Measurements from ENCODE around the gene USB1.

USB1 gene

DNA sequence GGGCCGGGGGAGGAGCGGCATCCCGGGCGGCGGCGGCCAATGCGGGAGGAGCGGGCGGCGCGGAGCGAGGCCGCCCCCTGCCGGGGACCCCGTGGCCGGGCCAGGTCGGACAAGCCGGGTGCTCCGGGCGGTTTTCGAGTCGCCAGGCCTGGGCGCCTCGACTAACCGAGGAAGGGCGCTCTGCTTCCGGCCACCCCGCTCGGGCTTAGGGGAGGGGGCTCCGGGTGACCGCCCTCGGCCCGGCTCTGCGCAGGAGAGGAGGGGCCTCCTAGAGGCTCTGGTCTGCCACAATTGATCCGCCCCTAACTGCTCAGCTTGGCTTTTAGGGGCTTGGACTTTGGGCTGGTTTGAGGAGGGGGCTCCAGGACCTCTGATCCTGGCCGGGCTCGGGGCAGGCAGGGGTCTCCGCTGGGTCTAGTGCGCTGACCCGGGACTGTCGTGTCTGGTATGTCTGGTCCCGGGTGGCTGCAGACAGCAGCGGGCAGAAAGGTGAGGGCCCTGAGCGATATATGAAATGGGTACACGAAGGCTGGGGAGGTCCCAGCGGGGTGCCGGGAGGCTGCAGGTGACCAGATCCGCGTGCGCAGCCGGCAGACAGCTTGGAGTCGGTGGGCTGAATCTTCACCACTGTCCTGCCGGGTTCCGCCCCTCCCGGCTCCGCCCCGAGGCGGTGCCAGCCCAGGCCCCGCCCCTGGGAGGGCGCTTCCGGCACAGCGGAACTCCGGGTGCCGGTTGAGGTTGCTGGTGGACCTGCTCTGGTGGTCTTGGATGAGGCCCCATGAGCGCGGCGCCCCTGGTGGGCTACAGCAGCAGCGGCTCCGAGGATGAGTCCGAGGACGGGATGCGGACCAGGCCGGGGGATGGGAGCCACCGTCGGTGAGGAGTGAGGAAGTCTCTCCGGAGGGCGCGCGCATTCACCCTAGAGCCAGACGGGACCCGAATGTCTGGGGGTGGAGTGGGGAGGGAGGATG is at the start of gene USB1:
Gene USB1 (plus strand): TSS at position 702 of the 971 bp plus-strand sequence. CDS start 77 bp downstream, at position 779.
- peak; percentile 54 for DNase-seq (ENCODE audit: low read depth)

GRCh38 chr16:57952909-57953308 is 48.3 kb upstream of the USB1 start:
- DNase-seq (ENCODE audit: low read depth), result no peak

DNA sequence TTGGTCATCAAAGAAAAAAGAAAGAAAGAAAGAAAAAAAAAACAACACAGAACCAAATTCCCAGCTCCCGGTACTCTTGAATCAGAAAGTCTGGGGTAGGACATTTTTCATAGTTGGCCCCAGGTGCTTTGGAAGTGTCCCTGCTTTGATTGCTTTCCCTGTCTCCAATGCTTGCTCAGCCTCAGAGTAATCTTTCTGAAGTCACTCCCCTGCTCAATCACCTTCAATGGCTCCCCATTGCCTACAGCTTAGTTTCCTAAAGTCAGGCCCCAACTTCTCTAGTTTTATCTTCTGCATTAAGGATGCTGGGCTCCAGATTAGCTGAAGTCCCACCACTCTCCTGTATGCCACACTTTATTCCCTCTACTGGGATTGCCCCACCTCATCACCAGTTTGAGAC is 47.4 kb upstream of the USB1 start:
- no peak for DNase-seq (ENCODE audit: low read depth)

GRCh38 chr16:57955572-57956188 is 45.5 kb upstream of the USB1 start:
- no peak for DNase-seq (ENCODE audit: low read depth)

DNA sequence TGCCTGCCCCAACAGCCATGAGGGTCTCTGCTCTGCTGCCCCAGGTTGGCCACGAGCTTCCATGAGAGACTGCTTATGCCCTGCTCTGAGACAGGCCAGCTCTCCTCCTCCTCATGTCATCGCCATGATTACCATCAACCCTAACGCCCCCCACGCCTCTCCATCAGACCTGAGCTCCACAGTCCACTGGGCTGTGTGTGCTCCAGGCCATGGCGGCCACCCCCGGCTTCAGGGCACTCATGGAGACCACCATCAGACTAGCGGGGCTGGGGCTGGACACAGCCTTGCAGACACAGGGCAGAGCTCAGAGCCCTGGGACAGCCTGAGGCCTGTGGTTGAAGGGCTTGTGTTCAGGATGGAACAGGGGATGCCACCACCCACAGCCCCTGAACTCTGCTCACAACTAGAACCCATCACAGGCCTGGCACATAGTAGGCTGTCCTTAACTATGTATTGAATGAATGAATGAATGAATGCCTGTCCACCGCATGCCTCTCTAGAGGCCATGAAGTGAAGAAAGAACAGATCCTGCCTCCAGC is 44.9 kb upstream of the USB1 start:
- DNase-seq (ENCODE audit: low read depth), result no peak

GRCh38 chr16:57956924-57957672 is 44.1 kb upstream of the USB1 start:
- no peak for DNase-seq (ENCODE audit: low read depth)

DNA sequence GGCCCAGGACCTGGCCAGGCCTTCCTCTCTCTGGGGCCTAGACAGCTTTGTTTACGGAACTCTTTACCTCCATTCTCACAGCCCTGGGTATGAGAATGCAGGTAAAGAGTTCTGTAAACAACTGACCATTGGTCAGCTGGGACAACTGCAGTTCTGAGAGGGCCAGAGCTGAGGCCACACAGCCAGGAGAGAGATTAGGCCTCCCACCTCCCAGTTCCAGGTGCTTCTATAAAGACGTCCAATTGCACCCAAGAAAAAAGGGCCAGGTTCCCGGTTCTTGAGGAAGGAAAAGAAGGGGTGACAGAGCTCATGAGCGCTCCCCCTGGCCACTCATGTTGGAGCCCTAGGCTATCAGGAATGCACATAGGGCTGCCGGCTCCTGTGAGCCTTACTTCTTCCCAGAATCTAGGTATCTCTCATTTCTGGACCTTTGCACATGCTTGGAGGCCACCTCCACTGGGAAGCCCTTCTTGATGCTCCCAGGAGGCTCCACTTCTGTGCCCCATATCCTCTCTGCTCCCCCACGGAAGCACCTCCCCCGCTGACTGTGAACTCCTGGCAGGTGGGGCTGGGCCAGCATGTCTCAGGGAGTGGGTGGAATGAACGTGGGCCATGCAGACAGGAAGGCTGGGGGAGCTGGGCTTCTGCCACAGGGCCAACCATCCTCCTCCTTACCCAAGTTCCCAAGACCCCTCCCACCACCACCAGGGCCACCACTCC is 43.4 kb upstream of the USB1 start:
- no peak for DNase-seq (ENCODE audit: low read depth)

DNA sequence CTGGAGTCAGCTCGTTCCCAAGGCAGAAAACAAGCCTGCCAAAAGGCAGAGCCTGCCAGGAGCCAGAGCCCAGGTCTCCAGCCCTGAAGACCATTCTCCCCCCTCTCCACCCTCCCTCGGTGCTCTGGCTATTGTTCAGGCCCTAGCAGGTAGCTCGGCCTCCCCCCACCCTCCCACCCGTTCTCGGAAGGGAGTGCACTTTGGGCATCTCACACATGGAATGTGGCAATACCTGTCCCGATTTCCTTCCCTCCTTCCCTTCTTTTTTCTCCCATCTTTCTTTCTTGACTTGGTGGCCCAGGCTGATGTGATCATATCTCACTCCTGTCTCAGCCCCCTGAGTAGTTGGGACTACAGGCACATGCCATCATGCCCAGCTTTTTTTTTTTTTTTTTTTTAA is 42.7 kb upstream of the USB1 start:
- DNase-seq (ENCODE audit: low read depth), result no peak

DNA sequence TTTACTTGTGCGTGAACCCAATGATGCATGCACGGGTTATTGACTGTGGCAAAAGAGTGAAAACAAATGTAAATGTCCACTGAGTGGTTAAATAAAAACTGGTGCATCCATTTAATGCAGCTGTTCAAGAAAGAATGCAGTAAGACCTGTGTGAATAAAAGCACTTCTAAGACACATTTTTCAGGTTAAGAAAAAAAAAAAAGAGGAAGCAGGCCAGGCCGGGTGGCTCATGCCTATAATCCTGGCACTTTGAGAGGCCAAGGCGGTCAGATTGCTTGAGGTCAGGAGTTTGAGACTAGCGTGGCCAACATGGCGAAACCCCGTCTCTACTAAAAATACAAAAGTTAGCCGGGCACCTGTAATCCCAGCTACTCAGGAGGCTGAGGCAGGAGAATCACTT is 42.1 kb upstream of the USB1 start:
- no peak for DNase-seq (ENCODE audit: low read depth)

DNA sequence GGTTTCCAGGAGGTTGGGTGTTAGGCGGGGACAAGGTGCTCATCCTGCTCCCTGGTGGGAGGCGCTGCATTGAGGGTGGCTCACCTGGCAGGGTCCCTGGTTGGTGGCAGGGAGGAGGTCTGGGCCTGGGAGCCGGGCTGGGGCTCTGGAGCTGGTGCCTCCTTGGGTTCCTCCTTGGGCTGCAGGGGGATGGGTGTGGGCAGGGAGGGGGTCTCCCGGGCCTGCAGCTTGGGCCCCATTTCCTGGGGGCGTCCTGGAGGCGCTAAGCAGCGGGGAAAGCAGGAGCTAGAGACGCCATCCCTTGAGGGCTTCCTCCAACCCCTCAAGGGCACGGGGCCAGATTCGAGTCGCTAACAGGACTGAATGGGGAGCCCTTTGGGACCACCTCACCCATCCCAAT is 41.4 kb upstream of the USB1 start:
- no peak for DNase-seq (ENCODE audit: low read depth)

GRCh38 chr16:57960310-57960709 is 40.9 kb upstream of the USB1 start:
- DNase-seq (ENCODE audit: low read depth), result no peak

DNA sequence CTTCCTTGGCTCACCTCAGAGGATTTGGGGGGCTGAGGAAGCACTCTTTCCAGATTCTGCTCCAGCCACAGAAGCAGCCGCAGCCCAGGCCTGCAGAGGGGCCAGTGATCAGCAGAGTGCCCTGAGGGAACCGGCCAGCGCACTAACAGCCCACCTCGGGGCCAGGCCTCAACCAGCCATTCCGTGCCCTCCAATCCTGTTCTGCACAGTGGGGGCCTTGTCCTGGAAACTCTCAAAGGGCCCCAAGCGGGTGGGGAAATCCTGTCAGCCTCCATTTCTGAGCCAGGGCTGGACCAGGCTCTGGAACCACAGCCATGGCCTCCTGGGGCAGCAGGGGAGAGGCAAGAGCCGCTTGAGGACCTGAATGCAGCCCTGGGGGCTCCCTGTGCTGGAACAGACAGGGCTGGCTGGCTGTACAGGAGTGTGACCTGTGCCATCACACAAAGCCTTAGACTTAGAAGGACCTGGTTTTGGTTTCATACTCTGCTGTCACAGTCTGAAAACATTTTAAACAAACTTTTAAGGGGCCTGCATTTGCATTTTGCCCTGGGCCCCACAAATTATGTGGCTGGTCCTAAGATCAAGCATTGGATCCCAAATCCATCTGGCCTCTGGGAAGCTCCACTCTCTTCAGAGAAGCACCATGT is 40.3 kb upstream of the USB1 start:
- no peak for DNase-seq (ENCODE audit: low read depth)

GRCh38 chr16:57961538-57961937 is 39.7 kb upstream of the USB1 start:
- no peak for DNase-seq (ENCODE audit: low read depth)

GRCh38 chr16:57962046-57962445 is 39.2 kb upstream of the USB1 start:
- DNase-seq (ENCODE audit: low read depth), result no peak

DNA sequence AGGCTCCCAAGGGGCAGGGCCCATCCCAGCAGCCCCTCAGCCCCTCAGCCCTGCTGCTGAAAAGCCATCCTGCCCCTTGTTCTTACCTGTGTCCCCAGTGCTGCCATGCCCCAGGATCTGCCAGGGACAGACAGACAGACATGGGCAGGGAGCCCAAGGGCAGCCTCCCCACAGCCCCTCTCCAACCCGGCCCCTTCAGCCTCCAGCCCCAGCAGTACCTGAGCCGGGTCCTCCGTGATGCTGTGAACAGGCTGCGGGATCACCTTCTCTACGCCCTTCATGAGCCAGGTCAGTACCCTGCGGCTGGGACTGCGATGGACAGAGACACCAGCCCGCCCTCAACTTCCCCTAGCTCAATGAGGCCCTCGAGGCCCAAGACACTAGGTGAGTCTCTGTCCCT is 38.5 kb upstream of the USB1 start:
- DNase-seq (ENCODE audit: low read depth), result no peak

DNA sequence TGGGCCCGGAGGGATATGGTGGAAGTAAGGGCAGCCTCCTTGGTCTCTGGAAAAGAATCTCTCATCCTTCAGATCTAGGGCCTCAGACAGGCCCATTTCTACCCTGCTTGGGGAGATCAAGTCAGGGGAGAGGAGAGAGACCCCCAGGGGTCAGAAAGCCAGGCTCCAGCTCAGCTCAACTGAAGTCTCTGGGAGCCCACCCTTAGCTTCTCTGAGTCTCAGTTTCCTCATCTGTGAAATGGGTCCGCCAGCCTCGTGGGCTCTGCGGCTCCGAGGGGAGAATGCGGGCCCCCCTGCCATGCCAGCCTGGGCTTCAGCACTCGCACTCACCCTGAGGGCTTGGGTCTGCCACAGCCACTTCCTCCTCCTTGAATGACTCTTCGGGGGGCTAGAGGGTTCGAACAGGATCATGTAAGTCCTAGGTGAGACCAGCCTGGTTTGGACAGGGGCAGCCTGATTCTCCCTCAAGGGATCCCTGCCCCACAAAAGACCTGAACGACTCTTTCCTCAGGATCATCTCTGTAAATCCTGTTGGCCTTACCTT is 37.0 kb upstream of the USB1 start:
- no peak for DNase-seq (ENCODE audit: low read depth)

DNA sequence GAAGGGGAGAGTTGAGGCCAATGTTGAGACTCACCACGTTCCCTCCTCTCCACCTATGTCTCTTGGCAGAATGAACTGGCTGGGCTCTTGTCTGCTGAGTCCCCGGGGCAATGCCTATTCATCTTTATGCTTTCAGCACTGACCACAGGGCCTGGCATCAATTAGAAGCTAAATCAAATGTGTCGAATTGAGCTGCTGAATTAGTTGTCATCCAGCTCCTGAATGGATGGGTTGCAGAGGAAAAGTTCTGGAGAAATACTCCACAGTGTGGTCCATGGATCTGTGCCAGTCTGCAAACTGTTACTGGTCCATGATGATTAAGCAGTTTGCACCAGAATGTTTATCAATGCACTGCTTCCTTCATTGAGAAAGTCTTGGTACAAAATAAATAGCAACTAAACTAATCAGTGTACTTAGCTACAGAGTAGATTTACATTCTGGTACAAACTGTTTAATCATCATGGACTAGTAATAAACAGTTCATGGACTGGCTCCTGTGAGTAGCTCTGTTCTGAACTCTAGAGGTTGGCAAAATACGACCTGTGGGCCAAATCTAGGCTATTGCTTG is 34.9 kb upstream of the USB1 start:
- peak; percentile 46 for DNase-seq (ENCODE audit: low read depth)

DNA sequence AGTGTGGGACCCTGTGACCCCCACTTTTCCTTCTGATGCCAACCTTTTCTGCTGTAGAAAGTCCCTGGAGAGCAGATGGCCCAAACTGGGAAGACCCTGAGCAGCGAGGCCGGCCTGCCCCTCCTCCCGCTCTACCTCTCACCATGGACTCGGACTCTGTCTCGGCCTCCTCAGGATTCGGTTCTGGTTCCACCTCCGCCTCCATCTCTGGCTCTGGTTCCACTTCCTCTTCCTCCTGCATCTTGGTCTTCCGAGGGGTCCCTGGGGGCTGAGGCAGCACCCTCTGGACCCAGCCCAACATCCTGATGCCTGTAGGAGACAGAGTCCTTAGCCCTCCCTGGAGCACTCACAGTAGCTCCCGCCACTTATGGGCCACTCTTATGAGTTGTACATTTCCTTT is 34.2 kb upstream of the USB1 start:
- no peak for DNase-seq (ENCODE audit: low read depth)

DNA sequence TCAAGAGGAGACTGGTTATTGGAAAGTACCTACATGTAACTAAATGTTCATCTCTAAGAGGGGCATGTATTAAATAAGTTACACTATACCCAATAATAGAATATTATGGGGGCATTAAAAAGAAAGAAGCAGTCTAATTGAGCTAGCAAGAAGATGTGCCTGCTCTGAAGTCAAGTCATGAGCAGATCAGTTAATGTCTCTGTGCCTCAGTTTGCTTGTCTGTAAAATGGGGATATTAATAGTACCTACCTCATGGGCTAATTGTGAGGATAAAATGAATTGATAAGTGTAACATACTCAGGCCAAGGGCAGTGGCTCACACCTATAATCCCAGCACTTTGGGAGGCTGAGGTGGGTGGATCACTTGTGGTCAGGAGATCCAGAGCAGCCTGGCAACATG is 33.3 kb upstream of the USB1 start:
- DNase-seq (ENCODE audit: low read depth), result no peak

DNA sequence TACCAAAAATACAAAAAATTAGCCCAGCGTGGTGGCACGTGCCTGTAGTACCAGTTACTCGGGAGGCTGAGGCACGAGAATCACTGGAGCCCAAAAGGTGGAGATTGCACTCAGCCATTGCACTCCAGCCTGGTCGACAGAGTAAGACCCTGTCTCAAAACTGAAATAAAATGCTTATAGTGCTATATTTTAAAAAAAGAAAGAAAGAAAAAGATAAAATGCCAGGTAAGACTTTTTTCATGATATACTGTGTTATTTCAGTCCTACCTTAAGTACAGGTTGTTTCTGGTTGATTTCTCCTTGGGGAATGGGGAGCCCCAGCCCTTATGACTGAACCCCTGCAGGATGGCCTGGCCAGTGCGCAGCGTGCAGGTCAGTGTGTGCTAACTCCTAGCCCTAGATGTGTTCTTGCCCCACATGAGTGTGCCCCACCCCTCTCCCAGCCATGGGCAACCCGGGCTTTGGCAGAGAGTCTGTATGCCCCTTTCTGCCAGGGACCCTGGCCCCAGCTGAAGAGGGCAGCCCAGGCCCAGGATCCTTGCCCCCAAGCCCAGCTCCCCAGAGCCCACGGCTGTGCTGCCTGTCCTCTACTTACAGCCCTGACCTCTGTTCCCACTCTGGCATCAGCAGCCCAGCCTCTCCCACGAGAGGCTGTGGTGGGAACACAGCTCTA is 31.6 kb upstream of the USB1 start:
- DNase-seq (ENCODE audit: low read depth), result no peak
